ENCODE data around the gene P3H1. TPM values are rescaled to one million over a fixed set of nuclear protein-coding genes. Genes with fewer than 3 reads are reported as not detected.

P3H1 gene
- total and polyA plus RNA-seq, 2 of the 13 experiments (the other 11 are each of a cell fraction or from before 2014, with no cell fraction given) = 64.6 to 120 TPM

GRCh38 chr1:42766741-42767509 is at the start of gene P3H1, which contains the start of gene C1orf50 (continued):
- TF ChIP-seq, protein P1, sequence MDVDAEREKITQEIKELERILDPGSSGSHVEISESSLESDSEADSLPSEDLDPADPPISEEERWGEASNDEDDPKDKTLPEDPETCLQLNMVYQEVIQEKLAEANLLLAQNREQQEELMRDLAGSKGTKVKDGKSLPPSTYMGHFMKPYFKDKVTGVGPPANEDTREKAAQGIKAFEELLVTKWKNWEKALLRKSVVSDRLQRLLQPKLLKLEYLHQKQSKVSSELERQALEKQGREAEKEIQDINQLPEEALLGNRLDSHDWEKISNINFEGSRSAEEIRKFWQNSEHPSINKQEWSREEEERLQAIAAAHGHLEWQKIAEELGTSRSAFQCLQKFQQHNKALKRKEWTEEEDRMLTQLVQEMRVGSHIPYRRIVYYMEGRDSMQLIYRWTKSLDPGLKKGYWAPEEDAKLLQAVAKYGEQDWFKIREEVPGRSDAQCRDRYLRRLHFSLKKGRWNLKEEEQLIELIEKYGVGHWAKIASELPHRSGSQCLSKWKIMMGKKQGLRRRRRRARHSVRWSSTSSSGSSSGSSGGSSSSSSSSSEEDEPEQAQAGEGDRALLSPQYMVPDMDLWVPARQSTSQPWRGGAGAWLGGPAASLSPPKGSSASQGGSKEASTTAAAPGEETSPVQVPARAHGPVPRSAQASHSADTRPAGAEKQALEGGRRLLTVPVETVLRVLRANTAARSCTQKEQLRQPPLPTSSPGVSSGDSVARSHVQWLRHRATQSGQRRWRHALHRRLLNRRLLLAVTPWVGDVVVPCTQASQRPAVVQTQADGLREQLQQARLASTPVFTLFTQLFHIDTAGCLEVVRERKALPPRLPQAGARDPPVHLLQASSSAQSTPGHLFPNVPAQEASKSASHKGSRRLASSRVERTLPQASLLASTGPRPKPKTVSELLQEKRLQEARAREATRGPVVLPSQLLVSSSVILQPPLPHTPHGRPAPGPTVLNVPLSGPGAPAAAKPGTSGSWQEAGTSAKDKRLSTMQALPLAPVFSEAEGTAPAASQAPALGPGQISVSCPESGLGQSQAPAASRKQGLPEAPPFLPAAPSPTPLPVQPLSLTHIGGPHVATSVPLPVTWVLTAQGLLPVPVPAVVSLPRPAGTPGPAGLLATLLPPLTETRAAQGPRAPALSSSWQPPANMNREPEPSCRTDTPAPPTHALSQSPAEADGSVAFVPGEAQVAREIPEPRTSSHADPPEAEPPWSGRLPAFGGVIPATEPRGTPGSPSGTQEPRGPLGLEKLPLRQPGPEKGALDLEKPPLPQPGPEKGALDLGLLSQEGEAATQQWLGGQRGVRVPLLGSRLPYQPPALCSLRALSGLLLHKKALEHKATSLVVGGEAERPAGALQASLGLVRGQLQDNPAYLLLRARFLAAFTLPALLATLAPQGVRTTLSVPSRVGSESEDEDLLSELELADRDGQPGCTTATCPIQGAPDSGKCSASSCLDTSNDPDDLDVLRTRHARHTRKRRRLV (CRISPR knock-in tag; IDR thresholded peaks at IDR 0.05) = no peak
- no peak for TF ChIP-seq ZNF33B (CRISPR knock-in tag; IDR thresholded peaks at IDR 0.05)
- TF ChIP-seq ZFX (CRISPR knock-in tag; IDR thresholded peaks at IDR 0.05; ENCODE audit: low read depth) = peak; percentile 86
- no peak for TF ChIP-seq KLF11 (CRISPR knock-in tag; IDR thresholded peaks at IDR 0.05)
- TF ChIP-seq ZNF121 (CRISPR knock-in tag; IDR thresholded peaks at IDR 0.05) = no peak
- TF ChIP-seq SMARCE1 (IDR thresholded peaks at IDR 0.05; ENCODE audit: borderline replicate concordance) = no peak
- no peak for TF ChIP-seq ZNF703 (CRISPR knock-in tag; IDR thresholded peaks at IDR 0.05; ENCODE audit: borderline replicate concordance)
- TF ChIP-seq ZNF138 (CRISPR knock-in tag; IDR thresholded peaks at IDR 0.05; ENCODE audit: low read depth) = no peak
- peak; percentile 69; the same call in 1 of the 2 replicates for TF ChIP-seq MTERF4 (CRISPR knock-in tag; IDR thresholded peaks at IDR 0.05)
- peak; percentile 44 for TF ChIP-seq FOXC1 (CRISPR knock-in tag; IDR thresholded peaks at IDR 0.05; ENCODE audit: borderline replicate concordance)
- peak; percentile 85; the same call in 1 of the 2 replicates for TF ChIP-seq HIVEP1 (CRISPR knock-in tag; IDR thresholded peaks at IDR 0.05)
- TF ChIP-seq ZUFSP (CRISPR knock-in tag; IDR thresholded peaks at IDR 0.05; ENCODE audit: borderline replicate concordance) = no peak
- TF ChIP-seq HMG20B (CRISPR knock-in tag; conservative IDR thresholded peaks at IDR 0.05) = no peak
- peak; percentile 9; the same call in 1 of the 2 replicates for TF ChIP-seq BHLHE40 (IDR thresholded peaks at IDR 0.05; ENCODE audit: low read length)
- TF ChIP-seq, protein P2, sequence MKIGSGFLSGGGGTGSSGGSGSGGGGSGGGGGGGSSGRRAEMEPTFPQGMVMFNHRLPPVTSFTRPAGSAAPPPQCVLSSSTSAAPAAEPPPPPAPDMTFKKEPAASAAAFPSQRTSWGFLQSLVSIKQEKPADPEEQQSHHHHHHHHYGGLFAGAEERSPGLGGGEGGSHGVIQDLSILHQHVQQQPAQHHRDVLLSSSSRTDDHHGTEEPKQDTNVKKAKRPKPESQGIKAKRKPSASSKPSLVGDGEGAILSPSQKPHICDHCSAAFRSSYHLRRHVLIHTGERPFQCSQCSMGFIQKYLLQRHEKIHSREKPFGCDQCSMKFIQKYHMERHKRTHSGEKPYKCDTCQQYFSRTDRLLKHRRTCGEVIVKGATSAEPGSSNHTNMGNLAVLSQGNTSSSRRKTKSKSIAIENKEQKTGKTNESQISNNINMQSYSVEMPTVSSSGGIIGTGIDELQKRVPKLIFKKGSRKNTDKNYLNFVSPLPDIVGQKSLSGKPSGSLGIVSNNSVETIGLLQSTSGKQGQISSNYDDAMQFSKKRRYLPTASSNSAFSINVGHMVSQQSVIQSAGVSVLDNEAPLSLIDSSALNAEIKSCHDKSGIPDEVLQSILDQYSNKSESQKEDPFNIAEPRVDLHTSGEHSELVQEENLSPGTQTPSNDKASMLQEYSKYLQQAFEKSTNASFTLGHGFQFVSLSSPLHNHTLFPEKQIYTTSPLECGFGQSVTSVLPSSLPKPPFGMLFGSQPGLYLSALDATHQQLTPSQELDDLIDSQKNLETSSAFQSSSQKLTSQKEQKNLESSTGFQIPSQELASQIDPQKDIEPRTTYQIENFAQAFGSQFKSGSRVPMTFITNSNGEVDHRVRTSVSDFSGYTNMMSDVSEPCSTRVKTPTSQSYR (CRISPR knock-in tag; IDR thresholded peaks at IDR 0.05; ENCODE audit: borderline replicate concordance) = no peak
- TF ChIP-seq HNF1B (CRISPR knock-in tag; IDR thresholded peaks at IDR 0.05) = peak; percentile 62
- no peak for TF ChIP-seq TOE1 (CRISPR knock-in tag; IDR thresholded peaks at IDR 0.05)

All from HepG2 (cell line).